Breast epithelium (tissue), 3 donors: ENCODE results near the gene ZNF823.

Experiments used
- POLR2A ChIP-seq: fragments of 450-650 bp; IDR thresholded peaks from one replicate; pipeline ENCODE4 v1.6.1; 2016; ENCODE audit warnings: antibody characterized with exemption, mild to moderate bottlenecking, moderate library complexity
- POLR2AphosphoS5 ChIP-seq, 3 donors: sonication (generic); formaldehyde crosslinking; IDR thresholded peaks; one replicate each; pipeline ENCODE4 v1.6.1; 2017; ENCODE audit warnings: antibody characterized with exemption in 3 of 3
- TF ChIP-seq, protein P1 (sequence below), 3 donors: fragments of 450-650 bp; IDR thresholded peaks; one replicate each; pipeline ENCODE4 v1.5.1; 2016 to 2017; ENCODE audit warnings: antibody characterized with exemption in 3 of 3, mild to moderate bottlenecking in 3 of 3, moderate library complexity in 3 of 3

DNA sequence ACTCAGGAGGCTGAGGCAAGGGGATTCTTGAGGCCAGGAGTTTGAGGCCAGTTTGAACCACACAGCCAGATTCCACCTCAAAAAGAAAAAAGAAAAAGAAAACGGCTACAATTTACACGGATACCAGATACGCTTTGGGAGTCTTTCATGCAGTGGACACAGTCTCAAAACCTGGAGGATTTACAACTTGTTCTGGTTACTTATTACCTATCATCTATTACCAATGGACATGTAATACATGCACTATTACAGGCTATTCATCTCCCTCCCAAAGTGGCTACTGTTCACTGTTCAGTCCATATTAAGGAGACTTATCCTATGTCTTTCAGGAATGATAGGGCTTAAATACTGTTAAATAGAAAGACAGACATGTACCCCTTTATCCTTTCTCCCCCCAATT lies 33.3 kb downstream of the ZNF823 start:
- TF ChIP-seq, protein P1, sequence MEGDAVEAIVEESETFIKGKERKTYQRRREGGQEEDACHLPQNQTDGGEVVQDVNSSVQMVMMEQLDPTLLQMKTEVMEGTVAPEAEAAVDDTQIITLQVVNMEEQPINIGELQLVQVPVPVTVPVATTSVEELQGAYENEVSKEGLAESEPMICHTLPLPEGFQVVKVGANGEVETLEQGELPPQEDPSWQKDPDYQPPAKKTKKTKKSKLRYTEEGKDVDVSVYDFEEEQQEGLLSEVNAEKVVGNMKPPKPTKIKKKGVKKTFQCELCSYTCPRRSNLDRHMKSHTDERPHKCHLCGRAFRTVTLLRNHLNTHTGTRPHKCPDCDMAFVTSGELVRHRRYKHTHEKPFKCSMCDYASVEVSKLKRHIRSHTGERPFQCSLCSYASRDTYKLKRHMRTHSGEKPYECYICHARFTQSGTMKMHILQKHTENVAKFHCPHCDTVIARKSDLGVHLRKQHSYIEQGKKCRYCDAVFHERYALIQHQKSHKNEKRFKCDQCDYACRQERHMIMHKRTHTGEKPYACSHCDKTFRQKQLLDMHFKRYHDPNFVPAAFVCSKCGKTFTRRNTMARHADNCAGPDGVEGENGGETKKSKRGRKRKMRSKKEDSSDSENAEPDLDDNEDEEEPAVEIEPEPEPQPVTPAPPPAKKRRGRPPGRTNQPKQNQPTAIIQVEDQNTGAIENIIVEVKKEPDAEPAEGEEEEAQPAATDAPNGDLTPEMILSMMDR (IDR thresholded peaks at IDR 0.05), result no peak
- TF ChIP-seq POLR2AphosphoS5 (IDR thresholded peaks at IDR 0.05), result no peak
- no peak for TF ChIP-seq POLR2A
